KMS-11 (cell line): ENCODE data around the gene LIPE.

ENCODE experiments used
- H2AFZ ChIP-seq: fragments of 200-600 bp; sonication (generic); 2 replicates; pipeline ENCODE4 v1.6.1; 2016; ENCODE audit warnings: antibody characterized with exemption, mixed run types, low read depth
- H3K27ac ChIP-seq: fragments of 200-600 bp; sonication (generic); 2 replicates; pipeline ENCODE4 v1.6.1; 2016; ENCODE audit warnings: mild to moderate bottlenecking, mixed run types
- H3K27me3 ChIP-seq: fragments of 200-600 bp; sonication (generic); 2 replicates; pipeline ENCODE4 v1.6.1; 2017; ENCODE audit warnings: mild to moderate bottlenecking, low read depth, mixed run types, moderate library complexity; ENCODE audit not compliant: insufficient read depth
- H3K36me3 ChIP-seq: fragments of 200-600 bp; sonication (generic); 2 replicates; pipeline ENCODE4 v1.6.1; 2017; ENCODE audit warnings: mild to moderate bottlenecking, mixed run types; ENCODE audit not compliant: insufficient read depth
- H3K4me1 ChIP-seq: fragments of 200-600 bp; sonication (generic); 2 replicates; pipeline ENCODE4 v1.6.1; 2016; ENCODE audit warnings: mild to moderate bottlenecking, low read depth, mixed run types; ENCODE audit not compliant: poor library complexity, severe bottlenecking
- H3K4me2 ChIP-seq: fragments of 200-600 bp; sonication (generic); 2 replicates; pipeline ENCODE4 v1.7.0; 2016; ENCODE audit warnings: mild to moderate bottlenecking, mixed run types
- H3K4me3 ChIP-seq: fragments of 200-600 bp; sonication (generic); IDR thresholded peaks from 2 replicates; pipeline ENCODE4 v1.6.1; 2017; ENCODE audit warnings: low read depth, low read length, mixed read lengths; ENCODE audit not compliant: insufficient read depth
- H3K79me2 ChIP-seq: fragments of 200-600 bp; sonication (generic); 2 replicates; pipeline ENCODE4 v1.6.1; 2016; ENCODE audit warnings: low read depth, mixed run types; ENCODE audit not compliant: insufficient read depth
- H3K9ac ChIP-seq: fragments of 200-600 bp; sonication (generic); 2 replicates; pipeline ENCODE4 v1.6.1; 2016; ENCODE audit warnings: mild to moderate bottlenecking, mixed run types
- H4K20me1 ChIP-seq: fragments of 200-600 bp; sonication (generic); 2 replicates; pipeline ENCODE4 v1.6.1; 2016; ENCODE audit warnings: mild to moderate bottlenecking, mixed run types; ENCODE audit not compliant: insufficient read depth
- TF ChIP-seq, protein P1 (sequence below): fragments of 200-600 bp; sonication (generic); conservative IDR thresholded peaks from 2 replicates; pipeline ENCODE4 v1.6.1; 2017; ENCODE audit warnings: low read depth, mild to moderate bottlenecking, antibody characterized with exemption, low read length, moderate library complexity, mixed read lengths

LIPE gene, protein sequence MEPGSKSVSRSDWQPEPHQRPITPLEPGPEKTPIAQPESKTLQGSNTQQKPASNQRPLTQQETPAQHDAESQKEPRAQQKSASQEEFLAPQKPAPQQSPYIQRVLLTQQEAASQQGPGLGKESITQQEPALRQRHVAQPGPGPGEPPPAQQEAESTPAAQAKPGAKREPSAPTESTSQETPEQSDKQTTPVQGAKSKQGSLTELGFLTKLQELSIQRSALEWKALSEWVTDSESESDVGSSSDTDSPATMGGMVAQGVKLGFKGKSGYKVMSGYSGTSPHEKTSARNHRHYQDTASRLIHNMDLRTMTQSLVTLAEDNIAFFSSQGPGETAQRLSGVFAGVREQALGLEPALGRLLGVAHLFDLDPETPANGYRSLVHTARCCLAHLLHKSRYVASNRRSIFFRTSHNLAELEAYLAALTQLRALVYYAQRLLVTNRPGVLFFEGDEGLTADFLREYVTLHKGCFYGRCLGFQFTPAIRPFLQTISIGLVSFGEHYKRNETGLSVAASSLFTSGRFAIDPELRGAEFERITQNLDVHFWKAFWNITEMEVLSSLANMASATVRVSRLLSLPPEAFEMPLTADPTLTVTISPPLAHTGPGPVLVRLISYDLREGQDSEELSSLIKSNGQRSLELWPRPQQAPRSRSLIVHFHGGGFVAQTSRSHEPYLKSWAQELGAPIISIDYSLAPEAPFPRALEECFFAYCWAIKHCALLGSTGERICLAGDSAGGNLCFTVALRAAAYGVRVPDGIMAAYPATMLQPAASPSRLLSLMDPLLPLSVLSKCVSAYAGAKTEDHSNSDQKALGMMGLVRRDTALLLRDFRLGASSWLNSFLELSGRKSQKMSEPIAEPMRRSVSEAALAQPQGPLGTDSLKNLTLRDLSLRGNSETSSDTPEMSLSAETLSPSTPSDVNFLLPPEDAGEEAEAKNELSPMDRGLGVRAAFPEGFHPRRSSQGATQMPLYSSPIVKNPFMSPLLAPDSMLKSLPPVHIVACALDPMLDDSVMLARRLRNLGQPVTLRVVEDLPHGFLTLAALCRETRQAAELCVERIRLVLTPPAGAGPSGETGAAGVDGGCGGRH

DNA sequence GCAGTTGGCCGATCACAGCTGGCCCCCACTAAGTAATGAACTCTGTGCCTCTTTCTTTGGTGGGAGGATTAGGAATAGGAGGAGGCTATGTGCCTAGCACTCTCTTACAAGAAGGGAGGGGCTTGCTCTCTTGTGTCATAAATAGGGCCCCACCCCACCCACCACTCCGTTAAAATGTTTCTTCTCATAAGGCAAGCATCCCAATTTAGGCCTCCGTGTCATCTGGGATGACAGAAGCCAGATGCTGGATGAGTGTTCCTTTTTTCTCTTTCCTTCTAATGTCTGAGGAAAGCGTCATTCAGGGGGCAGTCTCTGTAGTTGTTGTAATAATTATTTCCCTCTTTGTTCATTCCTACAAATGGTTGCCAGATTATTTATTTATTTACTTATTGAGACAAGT lies at the start of gene LIPE:
TSS of gene LIPE (minus strand) at position 76 of the 400 bp plus-strand sequence. CDS start 239 bp downstream, outside the sequence.
- Histone ChIP-seq H3K79me2 (no peaks in the 10 kb centered on the region), H3K27me3 (no peaks in the 10 kb centered on the region; the same call in 1 of the 2 replicates), H4K20me1 (no peaks in the 10 kb centered on the region), H3K4me1 (peaks cover 4% of the 10 kb centered on the region), H3K36me3 (no peaks in the 10 kb centered on the region), H2AFZ (no peak within 1 kb of the TSS), H3K9ac (no peak within 1 kb of the TSS), H3K4me3 (no peak within 1 kb of the TSS), H3K27ac (no peak within 1 kb of the TSS), H3K4me2 (no peak within 1 kb of the TSS)
- TF ChIP-seq, protein P1, sequence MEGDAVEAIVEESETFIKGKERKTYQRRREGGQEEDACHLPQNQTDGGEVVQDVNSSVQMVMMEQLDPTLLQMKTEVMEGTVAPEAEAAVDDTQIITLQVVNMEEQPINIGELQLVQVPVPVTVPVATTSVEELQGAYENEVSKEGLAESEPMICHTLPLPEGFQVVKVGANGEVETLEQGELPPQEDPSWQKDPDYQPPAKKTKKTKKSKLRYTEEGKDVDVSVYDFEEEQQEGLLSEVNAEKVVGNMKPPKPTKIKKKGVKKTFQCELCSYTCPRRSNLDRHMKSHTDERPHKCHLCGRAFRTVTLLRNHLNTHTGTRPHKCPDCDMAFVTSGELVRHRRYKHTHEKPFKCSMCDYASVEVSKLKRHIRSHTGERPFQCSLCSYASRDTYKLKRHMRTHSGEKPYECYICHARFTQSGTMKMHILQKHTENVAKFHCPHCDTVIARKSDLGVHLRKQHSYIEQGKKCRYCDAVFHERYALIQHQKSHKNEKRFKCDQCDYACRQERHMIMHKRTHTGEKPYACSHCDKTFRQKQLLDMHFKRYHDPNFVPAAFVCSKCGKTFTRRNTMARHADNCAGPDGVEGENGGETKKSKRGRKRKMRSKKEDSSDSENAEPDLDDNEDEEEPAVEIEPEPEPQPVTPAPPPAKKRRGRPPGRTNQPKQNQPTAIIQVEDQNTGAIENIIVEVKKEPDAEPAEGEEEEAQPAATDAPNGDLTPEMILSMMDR: no peak

DNA sequence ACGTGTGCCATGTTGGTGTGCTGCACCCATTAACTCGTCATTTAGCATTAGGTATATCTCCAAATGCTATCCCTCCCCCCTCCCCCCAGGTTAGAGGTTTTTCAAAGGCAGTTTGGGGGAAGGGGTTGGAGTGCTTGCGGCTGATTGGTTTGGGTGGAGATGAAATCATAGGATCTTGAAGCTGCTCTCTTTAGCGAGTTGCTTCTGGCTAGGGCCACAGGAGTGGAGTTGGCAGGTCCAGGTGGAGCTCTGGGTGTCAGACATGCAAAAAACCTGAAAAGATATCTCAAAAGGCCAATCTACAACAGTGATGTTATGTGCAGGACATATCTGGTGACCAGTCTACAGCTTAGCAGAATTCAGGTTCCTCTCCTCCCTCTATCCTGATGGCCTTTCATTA lies 48.2 kb upstream of the LIPE start:
- Histone ChIP-seq H2AFZ (no peak overlapping the region), H3K27me3 (no peaks in the 10 kb centered on the region), H3K79me2 (no peaks in the 10 kb centered on the region), H3K4me2 (no peak overlapping the region), H3K9ac (no peak overlapping the region), H4K20me1 (no peaks in the 10 kb centered on the region), H3K27ac (no peak overlapping the region), H3K36me3 (no peaks in the 10 kb centered on the region), H3K4me1 (no peaks in the 10 kb centered on the region), H3K4me3 (no peak overlapping the region)
- TF ChIP-seq, protein P1: no peak

DNA sequence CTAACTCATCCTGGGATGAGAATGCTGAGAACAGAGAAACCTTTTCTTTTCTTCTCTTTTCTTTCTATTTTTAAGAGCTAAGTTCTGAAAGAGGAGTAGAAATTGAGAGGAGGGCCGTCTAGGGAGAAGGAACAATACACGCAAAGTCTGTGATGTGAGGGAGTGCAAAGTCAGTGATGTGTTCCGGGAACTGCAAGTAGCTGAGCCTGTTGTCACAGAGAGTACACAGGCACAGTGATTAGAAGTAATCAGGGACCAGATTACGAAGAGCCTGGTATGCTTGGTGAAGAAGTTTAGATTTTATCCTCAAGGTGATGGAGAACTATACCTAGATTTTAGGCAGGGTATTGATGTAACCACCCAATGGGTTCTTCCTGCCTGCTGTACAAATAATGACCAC lies 47.6 kb upstream of the LIPE start:
- H3K4me2 ChIP-seq: no peak overlapping the region
- TF ChIP-seq, protein P1: no peak
- H4K20me1 ChIP-seq: no peaks in the 10 kb centered on the region
- no peak overlapping the region for H3K4me3 ChIP-seq
- H3K79me2 ChIP-seq: no peaks in the 10 kb centered on the region
- no peak overlapping the region for H3K27ac ChIP-seq
- H3K9ac ChIP-seq: no peak overlapping the region
- H3K4me1 ChIP-seq: no peaks in the 10 kb centered on the region
- H3K36me3 ChIP-seq: no peaks in the 10 kb centered on the region
- no peaks in the 10 kb centered on the region for H3K27me3 ChIP-seq
- H2AFZ ChIP-seq: no peak overlapping the region

DNA sequence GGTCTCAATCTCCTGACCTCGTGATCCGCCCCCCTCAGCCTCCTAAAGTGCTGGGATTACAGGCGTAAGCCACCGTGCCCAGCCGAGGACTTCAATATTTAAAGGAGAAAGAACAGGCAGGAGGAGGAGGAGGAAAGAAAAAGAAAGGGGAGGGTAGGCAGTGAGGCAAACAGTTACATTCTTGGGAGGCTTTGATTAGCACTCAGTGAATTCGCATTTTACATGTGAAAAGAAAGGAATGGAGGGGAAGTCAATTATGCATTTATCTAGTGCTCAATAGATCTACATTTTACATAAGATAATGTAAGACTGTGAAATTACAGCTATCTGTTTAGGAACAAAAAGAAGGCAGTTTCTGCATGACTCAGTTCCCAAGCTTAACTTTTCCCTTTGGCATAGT lies 46.5 kb upstream of the LIPE start:
- no peak overlapping the region for H3K9ac ChIP-seq
- H4K20me1 ChIP-seq: no peaks in the 10 kb centered on the region
- no peak overlapping the region for H2AFZ ChIP-seq
- H3K36me3 ChIP-seq: no peaks in the 10 kb centered on the region
- H3K4me2 ChIP-seq: no peak overlapping the region
- H3K27me3 ChIP-seq: no peaks in the 10 kb centered on the region
- H3K79me2 ChIP-seq: no peaks in the 10 kb centered on the region
- TF ChIP-seq, protein P1: no peak
- no peak overlapping the region for H3K4me3 ChIP-seq
- no peak overlapping the region for H3K27ac ChIP-seq
- no peaks in the 10 kb centered on the region for H3K4me1 ChIP-seq
